Thyroid gland (tissue), 4 donors: ENCODE measurements around the gene OSBPL8. TPM values are rescaled to one million over a fixed set of nuclear protein-coding genes. Genes with fewer than 3 reads are reported as not detected.

ENCODE experiments used
- DNase-seq, 2 donors: peaks; one replicate each; pipeline ENCODE4 v3.0.0-alpha.2; 2019
- H3K27ac ChIP-seq, 3 donors: fragments of 200-600 bp; sonication (generic); 1 replicate in 2 of 3; 2 replicates in 1 of 3; pipeline ENCODE4 v1.5.1; 2016 to 2019; ENCODE audit warnings: mild to moderate bottlenecking in 1 of 3, moderate library complexity in 1 of 3
- H3K27me3 ChIP-seq: fragments of 200-600 bp; sonication (generic); one replicate; pipeline ENCODE4 v1.5.1; 2019
- H3K36me3 ChIP-seq, 2 donors: fragments of 200-600 bp; sonication (generic); one replicate each; pipeline ENCODE4 v1.5.1; 2016 to 2019
- H3K4me1 ChIP-seq, 2 donors: fragments of 200-600 bp; sonication (generic); one replicate each; pipeline ENCODE4 v1.5.1; 2017 to 2019
- H3K4me3 ChIP-seq, 3 donors: fragments of 200-600 bp; sonication (generic); replicated peaks in 1 of 3; 1 replicate in 2 of 3; 2 replicates in 1 of 3; pipeline ENCODE4 v1.5.1; 2016; ENCODE audit warnings: mild to moderate bottlenecking in 1 of 3
- H3K9me3 ChIP-seq: fragments of 200-600 bp; sonication (generic); one replicate; pipeline ENCODE4 v1.5.1; 2017
- POLR2A ChIP-seq, 2 donors: fragments of 450-650 bp; IDR thresholded peaks; one replicate each; pipeline ENCODE4 v1.6.1; 2017; ENCODE audit warnings: antibody characterized with exemption in 2 of 2, mild to moderate bottlenecking in 2 of 2, moderate library complexity in 1 of 2
- WGBS, 2 donors: methylation state at CpG; one replicate each; pipeline ENCODE4 v1.1.5; 2017; 5-methylcytosine and 5-hydroxymethylcytosine counted together
- intact Hi-C: fragments of 100-400 bp; cut with DNase I; formaldehyde crosslinking; loops from one replicate; pipeline ENCODE4 v1.15.1; 2023
- total RNA-seq, 4 donors: library from RNA; depleted of rRNA; stranded (reverse); fragments of >200 nt; gene quantifications; one replicate each; pipeline ENCODE4 v1.2.3, GENCODE V29; 2016
- TF ChIP-seq, protein P1 (sequence below), 6 experiments: fragments of 200-600 bp in 3 of 6; fragments of 450-650 bp in 3 of 6; sonication (generic) in 3 of 6; IDR thresholded peaks; one replicate each; pipeline ENCODE4 v1.5.1; 2016 to 2019; ENCODE audit warnings: antibody characterized with exemption in 6 of 6, mild to moderate bottlenecking in 2 of 6, inconsistent platforms in 1 of 6, moderate library complexity in 1 of 6

OSBPL8 gene
- total RNA-seq, 4 donors from 2014 or later = 69.8 to 112 (median 77.6) TPM

DNA sequence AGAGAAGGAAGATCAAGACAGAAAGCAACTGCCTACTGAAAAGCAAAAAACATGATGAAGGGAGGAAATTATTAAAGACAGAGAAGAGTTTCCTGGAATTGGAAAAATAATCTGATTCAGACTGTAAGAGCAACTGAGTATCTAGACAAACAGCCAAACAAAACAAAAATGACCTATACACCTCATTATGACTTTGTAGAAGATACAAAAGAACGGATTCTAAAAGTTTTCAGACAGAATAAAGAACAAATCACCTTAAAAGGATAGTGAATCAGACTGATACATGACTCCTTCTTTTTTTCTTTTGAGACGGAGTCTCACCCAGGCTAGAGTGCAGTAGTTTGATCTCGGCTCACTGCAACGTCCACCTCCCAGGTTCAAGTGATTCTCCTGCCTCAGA, 10.4 kb downstream of the OSBPL8 start:
- peaks cover 16 to 25% of the 10 kb centered on the region in 2 donors for H3K4me1 ChIP-seq
- no peak for TF ChIP-seq POLR2A (IDR thresholded peaks at IDR 0.05)
- TF ChIP-seq, protein P1, sequence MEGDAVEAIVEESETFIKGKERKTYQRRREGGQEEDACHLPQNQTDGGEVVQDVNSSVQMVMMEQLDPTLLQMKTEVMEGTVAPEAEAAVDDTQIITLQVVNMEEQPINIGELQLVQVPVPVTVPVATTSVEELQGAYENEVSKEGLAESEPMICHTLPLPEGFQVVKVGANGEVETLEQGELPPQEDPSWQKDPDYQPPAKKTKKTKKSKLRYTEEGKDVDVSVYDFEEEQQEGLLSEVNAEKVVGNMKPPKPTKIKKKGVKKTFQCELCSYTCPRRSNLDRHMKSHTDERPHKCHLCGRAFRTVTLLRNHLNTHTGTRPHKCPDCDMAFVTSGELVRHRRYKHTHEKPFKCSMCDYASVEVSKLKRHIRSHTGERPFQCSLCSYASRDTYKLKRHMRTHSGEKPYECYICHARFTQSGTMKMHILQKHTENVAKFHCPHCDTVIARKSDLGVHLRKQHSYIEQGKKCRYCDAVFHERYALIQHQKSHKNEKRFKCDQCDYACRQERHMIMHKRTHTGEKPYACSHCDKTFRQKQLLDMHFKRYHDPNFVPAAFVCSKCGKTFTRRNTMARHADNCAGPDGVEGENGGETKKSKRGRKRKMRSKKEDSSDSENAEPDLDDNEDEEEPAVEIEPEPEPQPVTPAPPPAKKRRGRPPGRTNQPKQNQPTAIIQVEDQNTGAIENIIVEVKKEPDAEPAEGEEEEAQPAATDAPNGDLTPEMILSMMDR (IDR thresholded peaks at IDR 0.05) = no peak
- no peaks in the 10 kb centered on the region for H3K9me3 ChIP-seq
- no peaks in the 10 kb centered on the region for H3K36me3 ChIP-seq
- intact Hi-C loops = no loop called here
- H3K4me3 ChIP-seq = no peak overlapping the region
- H3K27ac ChIP-seq = no peak overlapping the region
- 70 to 81% methylated on average over 4 of the region's 4 CpGs for WGBS, 2 donors
- DNase-seq = no peak
- H3K27me3 ChIP-seq = no peaks in the 10 kb centered on the region

DNA sequence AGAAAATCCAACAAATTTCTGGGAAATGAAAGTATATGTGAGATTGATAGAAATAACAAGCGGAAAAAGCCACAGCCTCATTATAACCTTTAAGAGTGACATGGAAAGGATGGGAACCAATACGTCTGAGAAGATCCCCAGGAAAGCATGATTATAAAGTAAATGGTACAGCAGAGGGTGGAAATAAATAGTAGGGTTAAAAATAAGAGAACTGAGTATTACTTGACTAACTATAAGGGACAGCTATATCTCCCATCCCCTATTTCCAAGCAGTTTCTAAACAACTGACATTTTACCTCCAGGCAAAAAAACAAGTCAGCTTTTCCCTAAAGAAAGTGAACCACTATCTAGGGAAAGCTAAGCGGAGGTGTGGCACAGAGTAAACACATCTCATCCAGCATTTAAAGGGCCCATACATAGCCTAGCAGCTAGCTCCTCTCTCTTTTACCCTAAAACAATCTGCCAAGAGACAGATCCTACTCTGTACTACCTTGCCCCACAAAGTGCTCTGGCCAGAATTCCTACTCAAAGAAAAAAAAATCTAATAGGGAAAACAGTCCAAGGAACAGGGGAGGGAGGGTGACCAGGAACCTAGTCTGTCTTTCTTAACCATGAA, 11.2 kb downstream of the OSBPL8 start:
- Histone ChIP-seq H3K36me3 (no peaks in the 10 kb centered on the region), H3K4me3 (no peak overlapping the region), H3K27me3 (no peaks in the 10 kb centered on the region), H3K9me3 (no peaks in the 10 kb centered on the region), H3K4me1 (peaks cover 16 to 25% of the 10 kb centered on the region in 2 donors), H3K27ac (no peak overlapping the region)
- TF ChIP-seq POLR2A (IDR thresholded peaks at IDR 0.05) = no peak
- TF ChIP-seq, protein P1 (IDR thresholded peaks at IDR 0.05) = no peak
- 94 to 97% methylated on average over 3 of the region's 3 CpGs for WGBS, 2 donors
- intact Hi-C loops = no loop called here
- DNase-seq = no peak

DNA sequence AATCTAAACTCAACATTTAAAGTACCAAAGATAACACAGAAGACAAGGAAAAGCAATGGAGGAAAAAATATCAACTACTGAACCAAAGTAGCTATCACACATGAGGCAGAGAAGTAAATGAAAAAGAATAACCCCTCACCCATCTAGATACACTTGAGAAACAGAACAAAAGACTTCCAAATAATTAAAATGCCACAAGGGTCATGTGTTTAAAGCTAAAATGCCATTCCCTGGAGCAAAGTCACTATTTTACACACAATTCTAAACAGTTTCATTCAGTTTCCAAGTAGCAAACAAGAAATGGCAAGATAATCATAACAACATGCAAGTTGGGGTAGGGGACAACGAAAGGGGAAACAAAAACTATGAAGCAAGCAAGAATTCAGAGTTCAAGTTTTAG, 12.0 kb downstream of the OSBPL8 start:
- Histone ChIP-seq H3K4me3 (no peak overlapping the region), H3K27ac (no peak overlapping the region), H3K4me1 (peaks cover 13 to 25% of the 10 kb centered on the region in 2 donors), H3K27me3 (no peaks in the 10 kb centered on the region), H3K9me3 (no peaks in the 10 kb centered on the region), H3K36me3 (no peaks in the 10 kb centered on the region)
- intact Hi-C loops = no loop called here
- WGBS, 2 donors = 81 to 84% methylated on average over 1 of the region's 1 CpG
- TF ChIP-seq POLR2A (IDR thresholded peaks at IDR 0.05) = no peak
- TF ChIP-seq, protein P1 (IDR thresholded peaks at IDR 0.05) = no peak
- DNase-seq = no peak

DNA sequence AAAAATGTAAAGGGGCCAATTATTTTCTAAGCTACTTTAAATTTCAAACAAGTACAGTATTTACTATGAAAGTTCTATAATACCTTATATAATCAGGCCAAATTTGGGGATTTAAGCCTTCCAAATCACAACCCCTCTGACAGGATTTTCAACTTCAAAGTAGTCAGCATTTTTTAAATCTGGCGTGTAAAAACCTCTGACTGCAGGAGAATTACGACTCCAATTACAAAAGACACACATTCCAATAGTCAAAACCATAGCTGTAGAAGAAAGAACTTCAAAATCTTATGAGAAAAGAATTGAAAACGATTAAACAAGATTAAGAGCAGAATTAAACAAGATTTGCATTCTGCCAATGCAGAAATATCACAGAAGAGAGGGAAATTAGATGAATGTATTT, 12.7 kb downstream of the OSBPL8 start:
- WGBS, 2 donors = 76 to 78% methylated on average over 3 of the region's 3 CpGs
- Histone ChIP-seq H3K4me3 (no peak overlapping the region), H3K9me3 (no peaks in the 10 kb centered on the region), H3K27me3 (no peaks in the 10 kb centered on the region), H3K36me3 (no peaks in the 10 kb centered on the region), H3K27ac (no peak overlapping the region), H3K4me1 (peaks cover 11 to 20% of the 10 kb centered on the region in 2 donors)
- no peak for DNase-seq
- TF ChIP-seq, protein P1 (IDR thresholded peaks at IDR 0.05) = no peak
- no peak for TF ChIP-seq POLR2A (IDR thresholded peaks at IDR 0.05)
- intact Hi-C loops = no loop called here

DNA sequence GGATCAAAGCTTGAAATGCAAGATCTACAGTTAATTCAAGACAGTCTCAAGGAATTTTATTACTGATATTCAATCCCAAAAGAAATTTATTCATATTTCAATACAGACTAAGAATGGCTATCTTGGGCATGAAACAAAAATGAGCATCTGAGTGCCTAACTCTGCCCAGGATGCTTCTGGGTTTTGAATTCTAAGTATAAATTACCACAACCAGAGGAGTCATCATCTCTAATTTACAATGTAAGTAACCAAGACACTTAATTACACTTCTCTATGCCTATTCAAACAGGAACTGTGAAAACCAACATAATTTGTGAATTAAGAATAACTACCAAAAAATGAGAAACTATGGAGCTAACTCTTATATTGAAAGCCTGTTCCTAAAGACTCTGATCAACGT, 14.1 kb downstream of the OSBPL8 start:
- Histone ChIP-seq H3K36me3 (no peaks in the 10 kb centered on the region), H3K9me3 (no peaks in the 10 kb centered on the region), H3K4me3 (no peak overlapping the region), H3K27ac (no peak overlapping the region), H3K27me3 (no peaks in the 10 kb centered on the region), H3K4me1 (peaks cover 11 to 20% of the 10 kb centered on the region in 2 donors)
- TF ChIP-seq POLR2A (IDR thresholded peaks at IDR 0.05) = no peak
- TF ChIP-seq, protein P1 (IDR thresholded peaks at IDR 0.05) = no peak
- intact Hi-C loops = no loop called here
- no peak for DNase-seq
- WGBS, 2 donors = 78 to 94% methylated on average over 1 of the region's 1 CpG
